ENCODE results near the gene PPARD. TPM values are rescaled to one million over a fixed set of nuclear protein-coding genes. Genes with fewer than 3 reads are reported as not detected.

PPARD gene
- total and polyA plus RNA-seq, 2 of the 13 experiments (the other 11 are each of a cell fraction or from before 2014, with no cell fraction given), result 6.1 to 13.3 TPM

- TF ChIP-seq ZNF598 (CRISPR knock-in tag; IDR thresholded peaks at IDR 0.05; ENCODE audit: borderline replicate concordance) (no peak), NR0B2 (CRISPR knock-in tag; IDR thresholded peaks at IDR 0.05) (no peak), TCF7 (IDR thresholded peaks at IDR 0.05; ENCODE audit: low read depth) (no peak), PRDM15 (CRISPR knock-in tag; IDR thresholded peaks at IDR 0.05) (no peak), MXD1 (CRISPR knock-in tag; IDR thresholded peaks at IDR 0.05) (no peak), ZNF362 (CRISPR knock-in tag; IDR thresholded peaks at IDR 0.05; ENCODE audit: borderline replicate concordance) (0 out of 2 replicates have a peak, but pooled peaks have one; percentile 18), ZBTB42 (CRISPR knock-in tag; IDR thresholded peaks at IDR 0.05) (no peak), SAP130 (CRISPR knock-in tag; IDR thresholded peaks at IDR 0.05; ENCODE audit: low read depth) (peak; percentile 14; the same call in 1 of the 2 replicates), ZNF3 (CRISPR knock-in tag; IDR thresholded peaks at IDR 0.05) (no peak), ZNF775 (CRISPR knock-in tag; IDR thresholded peaks at IDR 0.05; ENCODE audit: borderline replicate concordance) (no peak), THAP9 (CRISPR knock-in tag; IDR thresholded peaks at IDR 0.05; ENCODE audit: borderline replicate concordance) (no peak), ZBTB37 (CRISPR knock-in tag; IDR thresholded peaks at IDR 0.05) (no peak), CHCHD3 (CRISPR knock-in tag; IDR thresholded peaks at IDR 0.05) (no peak), ZNF605 (CRISPR knock-in tag; IDR thresholded peaks at IDR 0.05) (no peak), DPF2 (CRISPR knock-in tag; IDR thresholded peaks at IDR 0.05; ENCODE audit: borderline replicate concordance, low read depth) (no peak), NBN (conservative IDR thresholded peaks at IDR 0.05) (no peak), TEAD3 (CRISPR knock-in tag; optimal IDR thresholded peaks at IDR 0.05; ENCODE audit: borderline replicate concordance) (peak; percentile 53), NFYB (CRISPR knock-in tag; IDR thresholded peaks at IDR 0.05) (no peak), SRY (CRISPR knock-in tag; IDR thresholded peaks at IDR 0.05) (no peak), YY1 (IDR thresholded peaks at IDR 0.05; ENCODE audit: insufficient read depth, insufficient replicate concordance, low read depth, low read length) (no peak)
Observed at GRCh38 chr6:35385457-35386202, 43.3 kb downstream of the PPARD start (continued).

Measured in HepG2 (cell line).